Ishikawa (cell line): ENCODE measurements around the gene ZNF628.
A peak's percentile ranks its signal among the peaks of the same experiment; 100 is the strongest.

Source experiments
- CEBPB ChIP-seq: IDR thresholded peaks from 2 replicates; pipeline ENCODE4 v1.6.1; 2012
- CREB1 ChIP-seq: IDR thresholded peaks from 2 replicates; pipeline ENCODE4 v1.6.1; 2012; ENCODE audit warnings: low read depth
- EGR1 ChIP-seq: IDR thresholded peaks from 2 replicates; pipeline ENCODE4 v1.6.1; 2012
- EP300 ChIP-seq: IDR thresholded peaks from 2 replicates; pipeline ENCODE4 v1.6.1; 2012; ENCODE audit warnings: borderline replicate concordance
- FOXM1 ChIP-seq: IDR thresholded peaks from 2 replicates; pipeline ENCODE4 v1.6.1; 2012; ENCODE audit warnings: low read depth, borderline replicate concordance
- NFIC ChIP-seq: IDR thresholded peaks from 2 replicates; pipeline ENCODE4 v1.6.1; 2012
- RAD21 ChIP-seq: IDR thresholded peaks from 2 replicates; pipeline ENCODE4 v1.6.1; 2012; ENCODE audit warnings: low read depth
- REST ChIP-seq: IDR thresholded peaks from 2 replicates; pipeline ENCODE4 v1.6.1; 2012; ENCODE audit warnings: low read depth, mild to moderate bottlenecking
- TAF1 ChIP-seq: IDR thresholded peaks from 2 replicates; pipeline ENCODE4 v1.6.1; 2012; ENCODE audit warnings: low read depth, mild to moderate bottlenecking
- TCF12 ChIP-seq: IDR thresholded peaks from 2 replicates; pipeline ENCODE4 v1.6.1; 2012; ENCODE audit warnings: low read depth
- TEAD4 ChIP-seq: IDR thresholded peaks from 2 replicates; pipeline ENCODE4 v1.6.1; 2012
- YY1 ChIP-seq: IDR thresholded peaks from 2 replicates; pipeline ENCODE4 v1.6.1; 2012; ENCODE audit warnings: low read depth
- ZBTB7A ChIP-seq: IDR thresholded peaks from 2 replicates; pipeline ENCODE4 v1.6.1; 2012; ENCODE audit warnings: low read depth
- TF ChIP-seq, protein P1 (sequence below): IDR thresholded peaks from 2 replicates; pipeline ENCODE4 v1.6.1; 2012
- TF ChIP-seq, protein P2 (sequence below): IDR thresholded peaks from 2 replicates; pipeline ENCODE4 v1.6.1; 2012

ZNF628 gene

DNA sequence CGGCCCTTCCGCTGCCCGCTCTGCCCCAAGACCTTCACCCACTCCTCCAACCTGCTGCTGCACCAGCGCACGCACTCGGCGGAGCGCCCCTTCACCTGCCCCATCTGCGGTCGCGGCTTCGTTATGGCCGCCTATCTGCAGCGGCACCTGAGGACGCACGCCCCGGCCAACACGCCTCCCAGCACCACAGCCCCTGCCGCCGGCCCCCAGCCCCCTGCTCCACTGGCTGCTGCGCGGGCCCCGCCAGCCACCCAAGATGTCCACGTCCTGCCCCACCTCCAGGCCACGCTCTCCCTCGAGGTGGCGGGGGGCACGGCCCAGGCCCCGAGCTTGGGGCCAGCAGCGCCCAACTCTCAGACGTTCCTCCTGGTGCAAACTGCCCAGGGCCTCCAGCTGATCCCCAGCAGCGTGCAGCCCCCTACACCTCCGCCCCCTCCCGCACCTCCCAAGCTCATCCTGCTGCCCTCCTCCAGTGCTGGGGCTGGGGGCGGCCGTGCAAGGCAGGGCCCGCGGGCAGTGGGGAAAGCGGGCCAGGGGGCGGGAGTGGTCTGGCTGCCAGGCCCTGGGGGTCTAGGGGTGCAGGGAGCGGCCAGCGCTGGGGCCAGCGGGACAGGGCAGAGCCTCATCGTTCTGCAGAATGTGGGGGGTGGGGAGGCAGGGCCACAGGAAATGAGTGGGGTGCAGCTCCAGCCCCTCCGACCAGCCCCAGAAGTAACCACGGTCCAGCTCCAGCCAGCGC lies 6.7 kb downstream of the ZNF628 start:
- no peak for TF ChIP-seq YY1
- TF ChIP-seq FOXM1: no peak
- TF ChIP-seq CEBPB: no peak
- TF ChIP-seq ZBTB7A: no peak
- TF ChIP-seq, protein P1, sequence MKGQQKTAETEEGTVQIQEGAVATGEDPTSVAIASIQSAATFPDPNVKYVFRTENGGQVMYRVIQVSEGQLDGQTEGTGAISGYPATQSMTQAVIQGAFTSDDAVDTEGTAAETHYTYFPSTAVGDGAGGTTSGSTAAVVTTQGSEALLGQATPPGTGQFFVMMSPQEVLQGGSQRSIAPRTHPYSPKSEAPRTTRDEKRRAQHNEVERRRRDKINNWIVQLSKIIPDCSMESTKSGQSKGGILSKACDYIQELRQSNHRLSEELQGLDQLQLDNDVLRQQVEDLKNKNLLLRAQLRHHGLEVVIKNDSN: no peak
- TF ChIP-seq TAF1: no peak
- no peak for TF ChIP-seq RAD21
- TF ChIP-seq TEAD4: no peak
- TF ChIP-seq NFIC: no peak
- TF ChIP-seq TCF12: no peak
- TF ChIP-seq EGR1: no peak
- TF ChIP-seq REST: no peak
- TF ChIP-seq, protein P2, sequence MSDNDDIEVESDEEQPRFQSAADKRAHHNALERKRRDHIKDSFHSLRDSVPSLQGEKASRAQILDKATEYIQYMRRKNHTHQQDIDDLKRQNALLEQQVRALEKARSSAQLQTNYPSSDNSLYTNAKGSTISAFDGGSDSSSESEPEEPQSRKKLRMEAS: no peak
- TF ChIP-seq EP300: no peak
- no peak for TF ChIP-seq CREB1

DNA sequence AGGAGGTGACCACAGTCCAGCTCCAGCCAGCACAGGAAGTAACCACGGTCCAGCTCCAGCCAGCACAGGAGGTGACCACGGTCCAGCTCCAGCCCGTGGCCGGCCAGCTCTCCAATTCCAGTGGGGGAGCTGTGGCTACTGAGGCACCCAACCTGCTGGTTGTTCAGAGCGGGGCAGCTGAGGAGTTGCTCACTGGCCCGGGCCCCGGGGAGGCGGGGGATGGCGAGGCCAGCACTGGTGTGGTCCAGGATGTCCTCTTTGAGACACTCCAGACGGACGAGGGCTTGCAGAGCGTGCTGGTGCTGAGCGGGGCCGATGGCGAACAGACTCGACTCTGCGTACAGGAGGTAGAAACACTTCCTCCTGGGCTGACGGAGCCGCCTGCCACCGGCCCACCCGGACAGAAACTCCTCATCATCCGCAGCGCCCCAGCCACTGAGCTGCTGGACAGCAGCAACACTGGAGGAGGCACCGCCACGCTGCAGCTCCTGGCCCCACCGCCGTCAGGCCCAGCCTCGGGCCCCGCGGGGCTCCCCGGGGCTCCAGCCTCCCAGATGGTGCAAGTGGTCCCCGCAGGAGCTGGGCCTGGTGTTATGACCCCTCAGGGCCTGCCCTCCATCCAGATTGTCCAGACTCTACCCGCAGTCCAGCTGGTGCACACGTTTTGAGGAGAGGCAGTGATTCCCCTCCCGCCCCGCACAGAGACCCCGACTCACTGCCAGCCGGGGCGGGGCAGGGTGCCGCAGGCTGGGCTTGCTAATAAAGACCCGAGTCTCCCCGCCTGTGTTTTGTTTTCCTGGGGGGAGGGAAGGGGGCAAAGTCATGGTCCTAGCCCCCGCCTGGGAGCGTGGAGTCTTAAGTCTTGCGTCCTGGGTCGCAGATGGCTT lies 7.5 kb downstream of the ZNF628 start:
- no peak for TF ChIP-seq EGR1
- 0 out of 2 replicates have a peak, but pooled peaks have one; percentile 13 for TF ChIP-seq REST
- TF ChIP-seq ZBTB7A: no peak

- TF ChIP-seq CREB1 (peak; percentile 73; the same call in 1 of the 2 replicates), EGR1 (no peak), ZBTB7A (peak; percentile 89)
Measured at GRCh38 chr19:55484593-55485438, 8.4 kb downstream of the ZNF628 start, which contains the start of gene NAT14. TSS of gene NAT14 (plus strand) at chr19:55485188. CDS start at chr19:55485709, 521 bp downstream.

DNA sequence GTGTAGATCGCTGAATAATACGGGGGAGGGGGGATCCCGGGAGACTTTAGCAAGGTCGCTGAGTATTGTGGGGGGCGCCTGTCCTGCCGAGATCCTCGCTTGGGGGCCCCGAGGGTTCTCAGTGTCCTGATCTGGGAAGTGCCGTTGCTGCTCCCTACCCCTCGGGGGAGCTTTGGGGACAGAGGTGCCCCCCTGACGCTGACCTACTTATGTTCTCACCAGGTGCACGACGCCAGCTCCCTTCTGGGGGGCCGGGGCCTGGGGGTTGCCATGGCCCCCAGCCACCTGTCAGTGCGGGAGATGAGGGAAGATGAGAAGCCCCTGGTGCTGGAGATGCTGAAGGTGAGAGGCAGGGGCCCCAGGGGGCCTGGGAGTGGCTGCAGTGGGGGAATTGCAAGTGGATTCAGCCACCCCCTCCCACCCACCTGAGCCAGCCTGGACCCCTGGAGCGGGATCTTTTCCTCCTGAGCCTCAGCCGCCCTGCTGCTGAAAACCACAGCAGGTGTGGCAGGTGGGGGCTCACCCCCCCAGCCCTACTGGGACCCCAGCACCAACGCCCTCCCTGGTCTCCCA lies 9.1 kb downstream of the ZNF628 start:
- TF ChIP-seq, protein P1: no peak
- no peak; the same call in none of the 2 replicates for TF ChIP-seq ZBTB7A
- TF ChIP-seq TEAD4: no peak
- TF ChIP-seq REST: no peak
- TF ChIP-seq, protein P2: no peak
- TF ChIP-seq YY1: no peak
- TF ChIP-seq TAF1: no peak
- TF ChIP-seq TCF12: no peak
- no peak for TF ChIP-seq NFIC
- no peak for TF ChIP-seq EGR1
- no peak for TF ChIP-seq EP300
